Mesothelial cell of epicardium (in vitro differentiated cells): ENCODE measurements around the gene RASSF4. TPM values are rescaled to one million over a fixed set of nuclear protein-coding genes. Genes with fewer than 3 reads are reported as not detected.

Source experiments
- DNase-seq, 2 experiments: peaks; one replicate each; pipeline ENCODE4 v3.0.0; 2021; ENCODE audit warnings: low spot score in 2 of 2; ENCODE audit not compliant: unreplicated experiment in 2 of 2
- H3K27ac Mint-ChIP-seq: 2 replicates; pipeline ENCODE4 v1.8.0; 2021; ENCODE audit warnings: mixed read lengths
- H3K27me3 Mint-ChIP-seq: 2 replicates; pipeline ENCODE4 v1.8.0; 2021; ENCODE audit warnings: low read depth, mixed read lengths
- H3K36me3 Mint-ChIP-seq: 2 replicates; pipeline ENCODE4 v1.8.0; 2021; ENCODE audit warnings: mixed read lengths
- H3K4me1 Mint-ChIP-seq: 2 replicates; pipeline ENCODE4 v1.8.0; 2021; ENCODE audit warnings: mixed read lengths
- H3K4me3 Mint-ChIP-seq: 2 replicates; pipeline ENCODE4 v1.8.0; 2021; ENCODE audit warnings: mild to moderate bottlenecking, moderate library complexity, mixed read lengths
- H3K9me3 Mint-ChIP-seq: 2 replicates; pipeline ENCODE4 v1.8.0; 2021; ENCODE audit warnings: mixed read lengths
- CTCF ChIP-seq: fragments of 200-600 bp; sonication (generic); IDR thresholded peaks from one replicate; pipeline ENCODE4 v1.5.0; 2021; ENCODE audit warnings: antibody characterized with exemption; ENCODE audit not compliant: unreplicated experiment
- total RNA-seq: library from RNA; stranded (reverse); gene quantifications from 3 replicates; pipeline ENCODE4 v1.2.1, GENCODE V29; 2021

Gene RASSF4
- total RNA-seq, 1 donor from 2014 or later: 16.3 TPM

DNA sequence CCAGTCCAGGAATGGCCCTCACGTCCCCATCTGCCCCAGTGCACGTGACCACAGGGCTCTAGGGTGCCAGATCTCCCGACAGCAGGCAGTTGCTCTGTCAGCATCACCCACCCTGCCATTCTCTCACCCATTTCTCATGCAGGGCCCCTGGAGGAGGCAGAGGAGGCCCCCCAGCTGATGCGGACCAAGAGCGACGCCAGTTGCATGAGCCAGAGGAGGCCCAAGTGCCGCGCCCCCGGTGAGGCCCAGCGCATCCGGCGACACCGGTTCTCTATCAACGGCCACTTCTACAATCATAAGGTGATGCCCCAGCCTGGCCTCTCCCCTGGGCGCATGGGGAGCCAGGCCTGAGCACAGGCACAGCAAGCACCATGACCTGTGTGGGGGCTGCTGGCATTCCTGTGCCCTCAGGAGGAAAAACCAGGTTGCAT is 25.1 kb downstream of the RASSF4 start:
- H3K4me1 Mint-ChIP-seq: peaks cover 39% of the 10 kb centered on the region

DNA sequence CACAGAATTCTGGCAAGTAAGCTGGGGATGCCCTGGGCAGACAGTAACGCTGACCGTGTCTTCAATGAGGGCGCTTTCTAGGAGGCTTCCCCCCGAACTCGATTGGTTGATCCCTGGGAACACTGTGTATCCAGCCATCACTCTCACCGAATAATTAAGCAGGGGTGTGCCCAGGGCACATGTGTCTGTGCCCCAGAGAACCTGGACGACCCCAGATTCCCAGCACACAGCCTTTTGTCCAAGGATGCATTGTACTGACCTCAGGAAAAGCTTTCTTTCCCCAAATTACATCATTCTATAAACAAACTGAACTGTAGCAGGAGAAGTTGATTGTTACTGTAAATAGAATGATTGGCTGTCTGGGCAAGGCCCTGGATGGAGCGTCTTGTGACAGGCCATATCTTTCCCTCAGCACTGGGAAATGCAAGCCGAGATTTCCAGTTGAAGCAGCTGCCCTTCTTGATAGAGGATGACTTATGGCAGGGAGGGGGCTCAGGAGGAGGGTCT is 25.6 kb downstream of the RASSF4 start:
- H3K27me3 Mint-ChIP-seq: no peaks in the 10 kb centered on the region
- H3K9me3 Mint-ChIP-seq: no peaks in the 10 kb centered on the region
- DNase-seq: no peak
- peaks cover 37% of the 10 kb centered on the region for H3K4me1 Mint-ChIP-seq
- no peak overlapping the region for H3K4me3 Mint-ChIP-seq
- H3K27ac Mint-ChIP-seq: no peak overlapping the region
- H3K36me3 Mint-ChIP-seq: no peaks in the 10 kb centered on the region
- no peak for TF ChIP-seq CTCF

More for the DNA sequence above, 25.1 kb downstream of the RASSF4 start:
- no peak overlapping the region for H3K27ac Mint-ChIP-seq
- H3K36me3 Mint-ChIP-seq: no peaks in the 10 kb centered on the region
- DNase-seq: no peak
- no peaks in the 10 kb centered on the region for H3K9me3 Mint-ChIP-seq
- H3K27me3 Mint-ChIP-seq: no peaks in the 10 kb centered on the region
- H3K4me3 Mint-ChIP-seq: no peak overlapping the region
- no peak for TF ChIP-seq CTCF

DNA sequence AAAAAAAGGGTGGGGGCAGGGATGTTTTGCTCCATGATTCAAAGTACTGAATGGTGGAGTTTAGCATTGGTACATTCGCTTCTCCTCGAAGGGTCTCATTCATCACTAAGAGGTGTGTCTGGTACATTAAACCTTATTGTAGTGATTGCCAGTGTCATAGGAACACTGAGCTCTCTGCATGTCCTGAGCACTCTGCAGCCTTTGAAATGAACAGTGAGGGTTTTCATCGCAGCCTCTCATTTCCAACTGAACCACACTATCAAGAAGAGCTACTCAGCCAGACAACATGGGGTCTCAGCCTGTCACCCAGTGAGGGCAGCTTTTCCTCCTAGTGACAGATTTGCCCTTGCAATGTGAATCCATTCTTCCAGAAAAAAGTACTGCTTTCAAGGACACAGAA is 26.6 kb downstream of the RASSF4 start:
- H3K4me3 Mint-ChIP-seq: no peak overlapping the region

DNA sequence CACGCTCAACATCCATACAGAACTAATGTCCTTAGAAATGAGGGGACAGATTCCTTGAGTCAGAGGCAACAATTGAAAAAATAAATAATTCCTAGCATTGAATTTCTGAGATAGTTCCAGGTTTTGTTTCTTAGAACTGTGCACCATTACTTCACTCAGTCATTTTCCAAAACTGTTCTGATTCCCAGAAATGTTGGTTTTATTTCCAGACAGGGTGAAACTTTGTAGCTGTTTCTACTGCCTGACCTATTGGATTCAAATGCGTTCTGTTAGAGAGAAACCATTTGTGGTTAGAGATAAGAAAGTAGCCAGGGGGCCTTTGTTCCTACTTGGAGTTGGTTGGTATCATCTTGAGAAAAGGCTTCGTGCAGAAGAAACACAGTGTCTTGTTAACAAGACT is 27.1 kb downstream of the RASSF4 start:
- Mint-ChIP-seq H3K9me3 (no peaks in the 10 kb centered on the region), H3K27me3 (no peaks in the 10 kb centered on the region), H3K4me3 (no peak overlapping the region), H3K36me3 (peaks cover under 1% of the 10 kb centered on the region), H3K4me1 (peaks cover 35% of the 10 kb centered on the region), H3K27ac (no peak overlapping the region)
- no peak for DNase-seq
- no peak for TF ChIP-seq CTCF

More for the DNA sequence above, 26.6 kb downstream of the RASSF4 start:
- DNase-seq: no peak
- peaks cover 37% of the 10 kb centered on the region for H3K4me1 Mint-ChIP-seq
- no peaks in the 10 kb centered on the region for H3K9me3 Mint-ChIP-seq
- H3K36me3 Mint-ChIP-seq: no peaks in the 10 kb centered on the region
- H3K27me3 Mint-ChIP-seq: no peaks in the 10 kb centered on the region
- H3K27ac Mint-ChIP-seq: no peak overlapping the region
- no peak for TF ChIP-seq CTCF

DNA sequence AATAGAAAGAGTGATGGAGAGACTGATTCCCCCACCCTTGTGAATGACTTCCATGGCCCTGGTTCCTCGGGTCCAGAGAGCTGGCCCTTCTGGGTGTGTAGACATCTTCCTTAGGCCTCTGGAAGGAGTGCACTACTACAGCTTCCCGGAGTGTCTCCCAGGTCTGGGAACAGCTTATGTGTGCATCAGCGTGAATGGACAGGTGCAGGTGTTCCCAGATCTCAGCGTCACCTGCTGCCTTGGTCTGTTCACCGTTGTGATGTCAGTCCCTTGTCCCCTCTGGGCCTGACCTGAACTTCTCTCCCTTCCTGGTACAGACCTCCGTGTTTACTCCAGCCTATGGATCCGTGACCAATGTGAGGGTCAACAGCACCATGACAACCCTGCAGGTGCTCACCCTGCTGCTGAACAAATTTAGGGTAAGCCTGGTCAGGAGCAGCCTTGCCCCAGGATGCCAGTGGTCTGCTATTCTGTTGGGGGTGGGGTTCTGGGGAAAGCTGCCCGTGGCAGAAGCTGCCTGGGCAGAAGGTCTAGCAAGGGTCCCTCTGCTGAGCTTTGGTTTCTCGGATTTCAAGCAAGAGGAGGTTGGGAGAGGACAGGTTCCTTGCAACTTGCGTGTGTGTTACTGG is 29.5 kb downstream of the RASSF4 start:
- no peak overlapping the region for H3K4me3 Mint-ChIP-seq
- peaks cover 42% of the 10 kb centered on the region for H3K4me1 Mint-ChIP-seq

More for the DNA sequence above, 29.5 kb downstream of the RASSF4 start:
- TF ChIP-seq CTCF: no peak
- Mint-ChIP-seq H3K27ac (no peak overlapping the region), H3K36me3 (peaks cover 2% of the 10 kb centered on the region), H3K27me3 (no peaks in the 10 kb centered on the region), H3K9me3 (no peaks in the 10 kb centered on the region)
- peak in 1 of 2 experiments; percentile 34 for DNase-seq
